HCT116 (cell line): ENCODE measurements around the gene TUBA1B. TPM values are rescaled to one million over a fixed set of nuclear protein-coding genes. Genes with fewer than 3 reads are reported as not detected.

ENCODE experiments used
- ATAC-seq: fragments of 200-7000 bp; cut with Tn5 transposase; 2 replicates; pipeline ENCODE4 v1.9.1; 2020; ENCODE audit warnings: mild to moderate bottlenecking, moderate library complexity
- BruUV-seq: library from RNA; stranded (reverse); fragments of 400-500 nt; replicated peaks from 2 replicates; lab custom pipeline; 2021; lab: Mats Ljungman, UMichigan
- CTCF ChIA-PET: fragments of 300-600 bp; sonication (Branson Sonifier 250); formaldehyde crosslinking; loops from one replicate; lab custom pipeline; 2021; ENCODE audit warnings: antibody characterized with exemption; lab: Charles Lee
- POLR2A ChIA-PET: fragments of 300-600, 350-600 bp; sonication (Branson Sonifier 250); formaldehyde crosslinking; loops from one replicate; lab custom pipeline; 2021; ENCODE audit warnings: antibody characterized with exemption; lab: Charles Lee
- RAD21 ChIA-PET, 2 experiments: fragments of 300-600 bp; sonication (Branson Sonifier 250); formaldehyde crosslinking; loops; one replicate each; lab custom pipeline; 2023; ENCODE audit warnings: low total read pairs in 2 of 2; ENCODE audit not compliant: uncharacterized antibody in 2 of 2, unreplicated experiment in 2 of 2, low non-redundant PET in 1 of 2; lab: Charles Lee
- DNase-seq: peaks from one replicate; pipeline ENCODE4 v3.0.0-alpha.2; 2010; ENCODE audit warnings: low read depth, low spot score
- H2AFZ ChIP-seq: fragments of 200-600 bp; shearing (Covaris generic), sonication (generic); 2 replicates; pipeline ENCODE4 v1.6.1; 2017; ENCODE audit warnings: low read depth, mixed run types, mixed read lengths, antibody characterized with exemption, low read length; ENCODE audit not compliant: poor library complexity, severe bottlenecking
- H3K27ac ChIP-seq: 2 replicates; pipeline ENCODE4 v1.5.1; 2012; ENCODE audit warnings: low read depth, low read length
- H3K27me3 ChIP-seq: fragments of 200-600 bp; sonication (generic); 2 replicates; pipeline ENCODE4 v1.6.1; 2016; ENCODE audit warnings: mixed run types, low read length, mixed read lengths; ENCODE audit not compliant: insufficient read depth
- H3K36me3 ChIP-seq, 2 experiments: fragments of 200-500 bp in 1 of 2; fragments of 200-600 bp in 1 of 2; sonication (Bioruptor generic) in 1 of 2; sonication (generic) in 1 of 2; 2 replicates each; pipeline versions ENCODE4 v1.5.1 to v1.6.1; 2014 to 2016; ENCODE audit warnings: low read length in 2 of 2, inconsistent platforms in 1 of 2, mixed read lengths in 1 of 2, mixed run types in 1 of 2; ENCODE audit not compliant: insufficient read depth in 2 of 2, control insufficient read depth in 1 of 2
- H3K4me1 ChIP-seq, 2 experiments: fragments of 200-600 bp in 1 of 2; sonication (generic) in 1 of 2; 2 replicates each; pipeline versions ENCODE4 v1.5.1 to v1.6.1; 2012 to 2017; ENCODE audit warnings: low read length in 2 of 2, inconsistent platforms in 1 of 2, mild to moderate bottlenecking in 1 of 2, mixed read lengths in 1 of 2, mixed run types in 1 of 2, moderate library complexity in 1 of 2; ENCODE audit not compliant: insufficient read depth in 2 of 2, control insufficient read depth in 1 of 2
- H3K4me2 ChIP-seq: fragments of 200-600 bp; sonication (generic); 2 replicates; pipeline ENCODE4 v1.6.1; 2017; ENCODE audit warnings: mixed run types, low read length, mixed read lengths
- H3K4me3 ChIP-seq, 2 experiments: fragments of 200-600 bp in 1 of 2; sonication (generic) in 1 of 2; replicated peaks in 1 of 2; 2 replicates each; pipeline ENCODE4 v1.5.1; 2011 to 2016; ENCODE audit warnings: low read length in 2 of 2, control low read depth in 1 of 2, low read depth in 1 of 2, mild to moderate bottlenecking in 1 of 2, mixed read lengths in 1 of 2, mixed run types in 1 of 2
- H3K79me2 ChIP-seq: fragments of 200-600 bp; sonication (generic); 2 replicates; pipeline ENCODE4 v1.6.1; 2017; ENCODE audit warnings: mild to moderate bottlenecking, mixed run types, low read length, moderate library complexity, mixed read lengths; ENCODE audit not compliant: insufficient read depth
- H3K9ac ChIP-seq: fragments of 200-600 bp; sonication (generic); 2 replicates; pipeline ENCODE4 v1.6.1; 2016; ENCODE audit warnings: low read length, mixed read lengths
- H3K9me2 ChIP-seq: fragments of 200-600 bp; sonication (generic), shearing (Covaris generic); 2 replicates; pipeline ENCODE4 v1.6.1; 2017; ENCODE audit warnings: mixed run types, mild to moderate bottlenecking, moderate library complexity; ENCODE audit not compliant: insufficient read depth
- H3K9me3 ChIP-seq, 2 experiments: fragments of 200-500 bp in 1 of 2; fragments of 200-600 bp in 1 of 2; sonication (Bioruptor generic) in 1 of 2; sonication (generic) in 1 of 2; 2 replicates each; pipeline ENCODE4 v1.6.1; 2014 to 2017; ENCODE audit warnings: low read length in 2 of 2, mixed read lengths in 2 of 2, inconsistent platforms in 1 of 2, low read depth in 1 of 2, mild to moderate bottlenecking in 1 of 2, mixed run types in 1 of 2, moderate library complexity in 1 of 2; ENCODE audit not compliant: control insufficient read depth in 1 of 2, insufficient read depth in 1 of 2
- H4K20me1 ChIP-seq: fragments of 200-600 bp; sonication (generic), shearing (Covaris generic); 2 replicates; pipeline ENCODE4 v1.6.1; 2017; ENCODE audit warnings: mixed run types, mild to moderate bottlenecking, moderate library complexity; ENCODE audit not compliant: insufficient read depth
- CBX3 ChIP-seq: IDR thresholded peaks from 2 replicates; pipeline ENCODE4 v1.6.1; 2012; ENCODE audit warnings: low read depth
- CEBPB ChIP-seq: IDR thresholded peaks from 2 replicates; pipeline ENCODE4 v1.6.1; 2012; ENCODE audit warnings: low read depth
- EGR1 ChIP-seq: IDR thresholded peaks from 2 replicates; pipeline ENCODE4 v1.6.1; 2012; ENCODE audit warnings: low read depth
- ELF1 ChIP-seq: IDR thresholded peaks from 2 replicates; pipeline ENCODE4 v1.6.1; 2012; ENCODE audit warnings: low read depth, borderline replicate concordance
- EZH2 ChIP-seq: fragments of 200-600 bp; sonication (generic); IDR thresholded peaks from 2 replicates; pipeline ENCODE4 v1.6.1; 2017; ENCODE audit warnings: antibody characterized with exemption, mixed run types
- EZH2phosphoT487 ChIP-seq: fragments of 200-600 bp; IDR thresholded peaks from 2 replicates; pipeline ENCODE4 v1.6.1; 2018; ENCODE audit warnings: antibody characterized with exemption, borderline replicate concordance
- JUND ChIP-seq: IDR thresholded peaks from 2 replicates; pipeline ENCODE4 v1.6.1; 2012
- POLR2A ChIP-seq: IDR thresholded peaks from 2 replicates; pipeline ENCODE4 v1.7.0; 2011; ENCODE audit warnings: borderline replicate concordance; ENCODE audit not compliant: insufficient read depth, insufficient read length; ENCODE audit errors: extremely low read depth
- SP1 ChIP-seq: IDR thresholded peaks from 2 replicates; pipeline ENCODE4 v1.6.1; 2012; ENCODE audit warnings: low read depth
- SRF ChIP-seq: IDR thresholded peaks from 2 replicates; pipeline ENCODE4 v1.6.1; 2012; ENCODE audit warnings: low read depth
- TCF7L2 ChIP-seq: IDR thresholded peaks from 2 replicates; pipeline ENCODE4 v1.7.0; 2011; ENCODE audit warnings: borderline replicate concordance, inconsistent platforms; ENCODE audit not compliant: insufficient read depth, insufficient read length; ENCODE audit errors: extremely low read depth
- YY1 ChIP-seq: IDR thresholded peaks from 2 replicates; pipeline ENCODE4 v1.6.1; 2011; ENCODE audit warnings: low read length, low read depth, moderate library complexity, mild to moderate bottlenecking; ENCODE audit not compliant: insufficient replicate concordance; ENCODE audit errors: extremely low read depth
- ZFX ChIP-seq: fragments of 450-650 bp; IDR thresholded peaks from 2 replicates; pipeline ENCODE4 v1.6.1; 2017
- ZNF274 ChIP-seq: fragments of 200-500 bp; sonication (Bioruptor generic); IDR thresholded peaks from 2 replicates; pipeline ENCODE4 v1.6.1; 2014; ENCODE audit warnings: mild to moderate bottlenecking, low read depth, low read length, inconsistent platforms
- intact Hi-C: fragments of 100-400 bp; cut with micrococcal nuclease; formaldehyde crosslinking; loops from 2 replicates; pipeline ENCODE4 v1.10.0; 2022
- total RNA-seq: library from RNA; stranded (reverse); gene quantifications from one replicate; pipeline ENCODE4 v1.2.1, GENCODE V29; 2021; ENCODE audit not compliant: unreplicated experiment
- TF ChIP-seq, protein P1 (sequence below): IDR thresholded peaks from 2 replicates; pipeline ENCODE4 v1.6.1; 2012
- TF ChIP-seq, protein P2 (sequence below): IDR thresholded peaks from 2 replicates; pipeline ENCODE4 v1.6.1; 2011; ENCODE audit warnings: mild to moderate bottlenecking, low read length, moderate library complexity; ENCODE audit not compliant: insufficient replicate concordance; ENCODE audit errors: extremely low read depth
- TF ChIP-seq, protein P3 (sequence below): IDR thresholded peaks from 2 replicates; pipeline ENCODE4 v1.6.1; 2012; ENCODE audit warnings: low read depth
- TF ChIP-seq, protein P4 (sequence below), 3 experiments: fragments of 200-600 bp in 1 of 3; sonication (generic) in 1 of 3; IDR thresholded peaks in 2 of 3; conservative IDR thresholded peaks in 1 of 3; 2 replicates each; pipeline ENCODE4 v1.5.1; 2012 to 2017; ENCODE audit warnings: low read depth in 2 of 3, low read length in 2 of 3, antibody characterized with exemption in 1 of 3, borderline replicate concordance in 1 of 3, control low read depth in 1 of 3, mild to moderate bottlenecking in 1 of 3, mixed read lengths in 1 of 3, mixed run types in 1 of 3, moderate library complexity in 1 of 3; ENCODE audit not compliant: insufficient read depth in 1 of 3

The TUBA1B gene
- total RNA-seq, 1 experiment from 2014 or later: 1,628 TPM

DNA sequence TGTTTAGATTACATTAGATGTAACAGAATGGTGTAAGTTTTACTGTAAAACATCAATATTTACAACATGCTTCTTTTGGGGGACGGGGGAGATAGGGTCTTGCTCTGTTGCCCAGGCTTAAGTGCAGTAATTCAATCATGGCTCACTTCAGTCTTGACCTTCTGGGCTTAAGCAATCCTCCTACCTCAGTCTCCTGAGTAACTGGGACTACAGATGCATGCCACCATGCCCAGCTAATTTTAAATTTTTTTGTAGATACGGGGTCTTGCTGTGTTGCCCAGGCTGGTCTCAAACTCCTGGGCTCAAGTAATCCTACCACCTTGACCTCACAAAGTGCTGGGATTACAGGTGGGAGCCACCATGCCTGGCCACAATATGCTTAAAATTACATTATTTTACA lies 33.9 kb upstream of the TUBA1B start:
- RAD21 ChIA-PET: no interaction called here
- Histone ChIP-seq H3K4me3 (no peak overlapping the region), H3K9me2 (no peaks in the 10 kb centered on the region), H3K27me3 (no peaks in the 10 kb centered on the region), H3K36me3 (no peaks in the 10 kb centered on the region), H3K79me2 (no peaks in the 10 kb centered on the region), H4K20me1 (no peaks in the 10 kb centered on the region), H2AFZ (no peak overlapping the region), H3K4me2 (no peak overlapping the region), H3K9ac (no peak overlapping the region), H3K27ac (no peak overlapping the region), H3K4me1 (no peaks in the 10 kb centered on the region), H3K9me3 (no peaks in the 10 kb centered on the region)
- BruUV-seq: no TSS peak
- CTCF ChIA-PET: no interaction called here
- DNase-seq (no peak), ATAC-seq (no peak)
- TF ChIP-seq ELF1 (no peak), YY1 (no peak), EZH2 (no peak), SRF (no peak), CBX3 (no peak), ZNF274 (no peak), EZH2phosphoT487 (no peak), TCF7L2 (no peak), SP1 (no peak), ZFX (no peak), EGR1 (no peak), CEBPB (no peak), POLR2A (no peak), JUND (no peak)
- TF ChIP-seq, protein P1, sequence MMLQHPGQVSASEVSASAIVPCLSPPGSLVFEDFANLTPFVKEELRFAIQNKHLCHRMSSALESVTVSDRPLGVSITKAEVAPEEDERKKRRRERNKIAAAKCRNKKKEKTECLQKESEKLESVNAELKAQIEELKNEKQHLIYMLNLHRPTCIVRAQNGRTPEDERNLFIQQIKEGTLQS: no peak
- TF ChIP-seq, protein P2, sequence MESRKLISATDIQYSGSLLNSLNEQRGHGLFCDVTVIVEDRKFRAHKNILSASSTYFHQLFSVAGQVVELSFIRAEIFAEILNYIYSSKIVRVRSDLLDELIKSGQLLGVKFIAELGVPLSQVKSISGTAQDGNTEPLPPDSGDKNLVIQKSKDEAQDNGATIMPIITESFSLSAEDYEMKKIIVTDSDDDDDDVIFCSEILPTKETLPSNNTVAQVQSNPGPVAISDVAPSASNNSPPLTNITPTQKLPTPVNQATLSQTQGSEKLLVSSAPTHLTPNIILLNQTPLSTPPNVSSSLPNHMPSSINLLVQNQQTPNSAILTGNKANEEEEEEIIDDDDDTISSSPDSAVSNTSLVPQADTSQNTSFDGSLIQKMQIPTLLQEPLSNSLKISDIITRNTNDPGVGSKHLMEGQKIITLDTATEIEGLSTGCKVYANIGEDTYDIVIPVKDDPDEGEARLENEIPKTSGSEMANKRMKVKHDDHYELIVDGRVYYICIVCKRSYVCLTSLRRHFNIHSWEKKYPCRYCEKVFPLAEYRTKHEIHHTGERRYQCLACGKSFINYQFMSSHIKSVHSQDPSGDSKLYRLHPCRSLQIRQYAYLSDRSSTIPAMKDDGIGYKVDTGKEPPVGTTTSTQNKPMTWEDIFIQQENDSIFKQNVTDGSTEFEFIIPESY: no peak
- TF ChIP-seq, protein P3, sequence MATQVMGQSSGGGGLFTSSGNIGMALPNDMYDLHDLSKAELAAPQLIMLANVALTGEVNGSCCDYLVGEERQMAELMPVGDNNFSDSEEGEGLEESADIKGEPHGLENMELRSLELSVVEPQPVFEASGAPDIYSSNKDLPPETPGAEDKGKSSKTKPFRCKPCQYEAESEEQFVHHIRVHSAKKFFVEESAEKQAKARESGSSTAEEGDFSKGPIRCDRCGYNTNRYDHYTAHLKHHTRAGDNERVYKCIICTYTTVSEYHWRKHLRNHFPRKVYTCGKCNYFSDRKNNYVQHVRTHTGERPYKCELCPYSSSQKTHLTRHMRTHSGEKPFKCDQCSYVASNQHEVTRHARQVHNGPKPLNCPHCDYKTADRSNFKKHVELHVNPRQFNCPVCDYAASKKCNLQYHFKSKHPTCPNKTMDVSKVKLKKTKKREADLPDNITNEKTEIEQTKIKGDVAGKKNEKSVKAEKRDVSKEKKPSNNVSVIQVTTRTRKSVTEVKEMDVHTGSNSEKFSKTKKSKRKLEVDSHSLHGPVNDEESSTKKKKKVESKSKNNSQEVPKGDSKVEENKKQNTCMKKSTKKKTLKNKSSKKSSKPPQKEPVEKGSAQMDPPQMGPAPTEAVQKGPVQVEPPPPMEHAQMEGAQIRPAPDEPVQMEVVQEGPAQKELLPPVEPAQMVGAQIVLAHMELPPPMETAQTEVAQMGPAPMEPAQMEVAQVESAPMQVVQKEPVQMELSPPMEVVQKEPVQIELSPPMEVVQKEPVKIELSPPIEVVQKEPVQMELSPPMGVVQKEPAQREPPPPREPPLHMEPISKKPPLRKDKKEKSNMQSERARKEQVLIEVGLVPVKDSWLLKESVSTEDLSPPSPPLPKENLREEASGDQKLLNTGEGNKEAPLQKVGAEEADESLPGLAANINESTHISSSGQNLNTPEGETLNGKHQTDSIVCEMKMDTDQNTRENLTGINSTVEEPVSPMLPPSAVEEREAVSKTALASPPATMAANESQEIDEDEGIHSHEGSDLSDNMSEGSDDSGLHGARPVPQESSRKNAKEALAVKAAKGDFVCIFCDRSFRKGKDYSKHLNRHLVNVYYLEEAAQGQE: no peak
- TF ChIP-seq, protein P4, sequence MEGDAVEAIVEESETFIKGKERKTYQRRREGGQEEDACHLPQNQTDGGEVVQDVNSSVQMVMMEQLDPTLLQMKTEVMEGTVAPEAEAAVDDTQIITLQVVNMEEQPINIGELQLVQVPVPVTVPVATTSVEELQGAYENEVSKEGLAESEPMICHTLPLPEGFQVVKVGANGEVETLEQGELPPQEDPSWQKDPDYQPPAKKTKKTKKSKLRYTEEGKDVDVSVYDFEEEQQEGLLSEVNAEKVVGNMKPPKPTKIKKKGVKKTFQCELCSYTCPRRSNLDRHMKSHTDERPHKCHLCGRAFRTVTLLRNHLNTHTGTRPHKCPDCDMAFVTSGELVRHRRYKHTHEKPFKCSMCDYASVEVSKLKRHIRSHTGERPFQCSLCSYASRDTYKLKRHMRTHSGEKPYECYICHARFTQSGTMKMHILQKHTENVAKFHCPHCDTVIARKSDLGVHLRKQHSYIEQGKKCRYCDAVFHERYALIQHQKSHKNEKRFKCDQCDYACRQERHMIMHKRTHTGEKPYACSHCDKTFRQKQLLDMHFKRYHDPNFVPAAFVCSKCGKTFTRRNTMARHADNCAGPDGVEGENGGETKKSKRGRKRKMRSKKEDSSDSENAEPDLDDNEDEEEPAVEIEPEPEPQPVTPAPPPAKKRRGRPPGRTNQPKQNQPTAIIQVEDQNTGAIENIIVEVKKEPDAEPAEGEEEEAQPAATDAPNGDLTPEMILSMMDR (IDR thresholded peaks at IDR 0.05 in 2 of 3, conservative IDR thresholded peaks at IDR 0.05 in 1 of 3; ENCODE audit: borderline replicate concordance in 1 of 3, insufficient read depth in 1 of 3, low read depth in 2 of 3, low read length in 2 of 3): no peak
- intact Hi-C loops: no loop called here
- POLR2A ChIA-PET: no interaction called here
